HL-60 (cell line): ENCODE measurements around the gene CD44.

ENCODE experiments used
- DNase-seq, 2 experiments: peaks; one replicate each; pipeline ENCODE4 v3.0.0-alpha.2; 2010 to 2020; ENCODE audit warnings: low read depth in 1 of 2, low spot score in 1 of 2
- H3K27ac ChIP-seq: fragments of 250-450 bp; sonication (Bioruptor Pico); replicated peaks from 2 replicates; pipeline ENCODE4 v1.5.1; 2020; ENCODE audit warnings: mild to moderate bottlenecking, moderate library complexity
- H3K27me3 ChIP-seq: fragments of 250-450 bp; sonication (Bioruptor Pico); 2 replicates; pipeline ENCODE4 v1.5.1; 2021; ENCODE audit warnings: mild to moderate bottlenecking, moderate library complexity; ENCODE audit not compliant: insufficient read depth, poor library complexity, severe bottlenecking
- H3K4me3 ChIP-seq: replicated peaks from 2 replicates; pipeline ENCODE4 v1.5.1; 2011; ENCODE audit warnings: mild to moderate bottlenecking, control low read depth, low read length; ENCODE audit not compliant: insufficient read depth
- GABPA ChIP-seq: IDR thresholded peaks from 2 replicates; pipeline ENCODE4 v1.6.1; 2012; ENCODE audit warnings: low read depth
- POLR2AphosphoS5 ChIP-seq: IDR thresholded peaks from 2 replicates; pipeline ENCODE4 v1.6.1; 2012; ENCODE audit warnings: low read depth
- SPI1 ChIP-seq: IDR thresholded peaks from 2 replicates; pipeline ENCODE4 v1.6.1; 2012; ENCODE audit warnings: low read depth, mild to moderate bottlenecking, borderline replicate concordance
- TF ChIP-seq, protein P1 (sequence below): IDR thresholded peaks from one replicate; pipeline ENCODE4 v1.5.1; 2011; ENCODE audit warnings: low read length, control low read depth, inconsistent platforms; ENCODE audit not compliant: insufficient read depth
- TF ChIP-seq, protein P2 (sequence below): IDR thresholded peaks from 2 replicates; pipeline ENCODE4 v1.6.1; 2012; ENCODE audit warnings: low read depth; ENCODE audit not compliant: insufficient replicate concordance

CD44 gene

DNA sequence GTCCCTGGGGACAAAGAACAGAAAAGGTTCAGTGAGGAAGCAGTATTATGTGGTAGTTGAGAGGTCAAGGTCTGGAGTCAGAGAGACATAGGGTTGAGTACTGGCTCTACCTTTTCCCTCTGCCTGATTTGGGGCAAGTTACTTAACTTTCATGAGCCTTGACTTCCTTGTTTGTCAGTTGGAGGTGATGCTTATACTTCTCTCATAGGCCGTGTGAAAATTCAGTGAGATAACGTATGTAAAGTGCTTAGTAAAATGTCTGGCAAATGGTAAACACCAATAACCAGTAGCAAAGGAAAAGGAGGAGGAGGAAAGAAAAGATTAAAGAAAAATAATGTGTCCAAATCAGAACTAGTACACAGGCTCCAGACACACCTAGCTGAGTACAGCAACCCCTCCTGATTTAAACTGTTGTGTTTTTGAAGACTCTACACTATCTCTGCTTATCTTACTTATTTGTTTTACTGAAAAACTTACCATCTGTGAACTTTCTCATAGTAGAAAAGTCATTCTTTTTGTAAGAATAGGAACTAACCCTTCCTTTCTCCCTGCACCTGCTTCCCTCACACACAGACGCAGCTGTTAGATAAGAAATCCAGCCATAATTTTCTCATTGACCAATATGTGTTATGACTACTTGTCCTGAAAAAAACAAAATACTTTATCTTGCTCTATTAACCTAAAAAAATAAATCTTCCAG lies 126.9 kb downstream of the CD44 start:
- TF ChIP-seq GABPA = no peak
- no peak for TF ChIP-seq SPI1
- TF ChIP-seq, protein P1, sequence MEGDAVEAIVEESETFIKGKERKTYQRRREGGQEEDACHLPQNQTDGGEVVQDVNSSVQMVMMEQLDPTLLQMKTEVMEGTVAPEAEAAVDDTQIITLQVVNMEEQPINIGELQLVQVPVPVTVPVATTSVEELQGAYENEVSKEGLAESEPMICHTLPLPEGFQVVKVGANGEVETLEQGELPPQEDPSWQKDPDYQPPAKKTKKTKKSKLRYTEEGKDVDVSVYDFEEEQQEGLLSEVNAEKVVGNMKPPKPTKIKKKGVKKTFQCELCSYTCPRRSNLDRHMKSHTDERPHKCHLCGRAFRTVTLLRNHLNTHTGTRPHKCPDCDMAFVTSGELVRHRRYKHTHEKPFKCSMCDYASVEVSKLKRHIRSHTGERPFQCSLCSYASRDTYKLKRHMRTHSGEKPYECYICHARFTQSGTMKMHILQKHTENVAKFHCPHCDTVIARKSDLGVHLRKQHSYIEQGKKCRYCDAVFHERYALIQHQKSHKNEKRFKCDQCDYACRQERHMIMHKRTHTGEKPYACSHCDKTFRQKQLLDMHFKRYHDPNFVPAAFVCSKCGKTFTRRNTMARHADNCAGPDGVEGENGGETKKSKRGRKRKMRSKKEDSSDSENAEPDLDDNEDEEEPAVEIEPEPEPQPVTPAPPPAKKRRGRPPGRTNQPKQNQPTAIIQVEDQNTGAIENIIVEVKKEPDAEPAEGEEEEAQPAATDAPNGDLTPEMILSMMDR = no peak
- TF ChIP-seq, protein P2, sequence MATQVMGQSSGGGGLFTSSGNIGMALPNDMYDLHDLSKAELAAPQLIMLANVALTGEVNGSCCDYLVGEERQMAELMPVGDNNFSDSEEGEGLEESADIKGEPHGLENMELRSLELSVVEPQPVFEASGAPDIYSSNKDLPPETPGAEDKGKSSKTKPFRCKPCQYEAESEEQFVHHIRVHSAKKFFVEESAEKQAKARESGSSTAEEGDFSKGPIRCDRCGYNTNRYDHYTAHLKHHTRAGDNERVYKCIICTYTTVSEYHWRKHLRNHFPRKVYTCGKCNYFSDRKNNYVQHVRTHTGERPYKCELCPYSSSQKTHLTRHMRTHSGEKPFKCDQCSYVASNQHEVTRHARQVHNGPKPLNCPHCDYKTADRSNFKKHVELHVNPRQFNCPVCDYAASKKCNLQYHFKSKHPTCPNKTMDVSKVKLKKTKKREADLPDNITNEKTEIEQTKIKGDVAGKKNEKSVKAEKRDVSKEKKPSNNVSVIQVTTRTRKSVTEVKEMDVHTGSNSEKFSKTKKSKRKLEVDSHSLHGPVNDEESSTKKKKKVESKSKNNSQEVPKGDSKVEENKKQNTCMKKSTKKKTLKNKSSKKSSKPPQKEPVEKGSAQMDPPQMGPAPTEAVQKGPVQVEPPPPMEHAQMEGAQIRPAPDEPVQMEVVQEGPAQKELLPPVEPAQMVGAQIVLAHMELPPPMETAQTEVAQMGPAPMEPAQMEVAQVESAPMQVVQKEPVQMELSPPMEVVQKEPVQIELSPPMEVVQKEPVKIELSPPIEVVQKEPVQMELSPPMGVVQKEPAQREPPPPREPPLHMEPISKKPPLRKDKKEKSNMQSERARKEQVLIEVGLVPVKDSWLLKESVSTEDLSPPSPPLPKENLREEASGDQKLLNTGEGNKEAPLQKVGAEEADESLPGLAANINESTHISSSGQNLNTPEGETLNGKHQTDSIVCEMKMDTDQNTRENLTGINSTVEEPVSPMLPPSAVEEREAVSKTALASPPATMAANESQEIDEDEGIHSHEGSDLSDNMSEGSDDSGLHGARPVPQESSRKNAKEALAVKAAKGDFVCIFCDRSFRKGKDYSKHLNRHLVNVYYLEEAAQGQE = no peak
- no peak for TF ChIP-seq POLR2AphosphoS5
- no peak for DNase-seq

DNA sequence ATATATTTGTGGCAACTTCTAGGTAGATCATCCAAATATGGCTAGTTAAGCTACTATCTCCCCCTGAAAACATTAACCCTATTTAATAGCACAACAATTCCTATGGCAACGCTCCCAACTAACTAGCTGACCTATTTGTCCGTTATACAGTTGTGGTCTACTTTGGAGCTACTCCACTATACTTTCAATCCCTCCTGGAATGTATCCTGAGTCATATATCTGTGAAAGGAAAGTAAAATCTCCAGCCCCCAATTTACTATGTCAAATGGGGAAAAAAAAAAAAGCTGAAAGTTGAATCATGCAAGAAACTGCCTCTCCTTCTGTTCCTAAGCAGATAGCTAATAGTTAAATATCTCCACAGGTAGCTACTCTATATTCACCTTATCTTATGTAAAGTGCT lies 128.5 kb downstream of the CD44 start:
- H3K27ac ChIP-seq = no peak overlapping the region
- H3K27me3 ChIP-seq = no peaks in the 10 kb centered on the region
- H3K4me3 ChIP-seq = no peak overlapping the region
- DNase-seq = no peak
- no peak for TF ChIP-seq GABPA
- TF ChIP-seq, protein P1 = no peak
- TF ChIP-seq SPI1 = no peak
- TF ChIP-seq, protein P2 = no peak
- TF ChIP-seq POLR2AphosphoS5 = no peak

More for the DNA sequence above, 126.9 kb downstream of the CD44 start:
- H3K4me3 ChIP-seq = no peak overlapping the region
- no peaks in the 10 kb centered on the region for H3K27me3 ChIP-seq
- H3K27ac ChIP-seq = no peak overlapping the region

DNA sequence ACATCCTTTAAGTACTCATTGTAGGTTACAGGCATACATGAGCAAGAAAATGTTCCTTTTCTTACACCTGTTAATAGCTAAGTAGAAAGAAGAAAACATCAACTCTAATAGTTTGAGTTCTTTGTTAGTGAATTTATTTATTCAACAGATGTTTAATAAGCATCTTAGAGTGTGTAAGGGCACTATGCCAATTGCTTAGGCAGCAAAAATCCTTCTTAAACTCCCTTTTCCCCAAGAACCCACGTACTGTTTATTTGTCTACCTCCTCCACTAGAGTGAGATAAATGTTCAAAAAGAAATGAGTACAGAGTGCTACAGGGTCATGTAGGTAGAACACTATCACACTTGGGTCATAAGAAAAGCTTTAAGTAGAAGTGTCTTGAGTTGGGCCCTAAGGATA lies 131.4 kb downstream of the CD44 start:
- DNase-seq = no peak
- TF ChIP-seq, protein P2 = no peak
- TF ChIP-seq SPI1 (no peak), POLR2AphosphoS5 (no peak), GABPA (no peak)
- TF ChIP-seq, protein P1 = no peak
- H3K27me3 ChIP-seq = no peaks in the 10 kb centered on the region
- no peak overlapping the region for H3K4me3 ChIP-seq
- H3K27ac ChIP-seq = no peak overlapping the region
